ENCODE data around the gene HMG20A.

The HMG20A gene

GRCh38 chr15:77504306-77504705, 83.6 kb downstream of the HMG20A start:
- Histone ChIP-seq H3K4me1 (ENCODE audit: control insufficient read depth in 2 of 2, insufficient read depth in 2 of 2, low read length in 2 of 2) (peaks cover 22 to 27% of the 10 kb centered on the region in 2 donors), H3K27ac (ENCODE audit: low read depth in 2 of 2, low read length in 2 of 2) (no peak overlapping the region), H3K9ac (ENCODE audit: low read depth in 1 of 2, low read length in 2 of 2) (no peak overlapping the region)

GRCh38 chr15:77504871-77505270, 84.2 kb downstream of the HMG20A start:
- no peaks in the 10 kb centered on the region for H3K9me3 ChIP-seq (ENCODE audit: control insufficient read depth in 2 of 2, low read length in 2 of 2)
- no peaks in the 10 kb centered on the region for H3K36me3 ChIP-seq (ENCODE audit: control insufficient read depth in 2 of 2, insufficient read depth in 2 of 2, low read length in 2 of 2)
- peaks cover 22 to 27% of the 10 kb centered on the region in 2 donors for H3K4me1 ChIP-seq (ENCODE audit: control insufficient read depth in 2 of 2, insufficient read depth in 2 of 2, low read length in 2 of 2)
- no peak overlapping the region for H3K4me3 ChIP-seq (ENCODE audit: low read length in 2 of 2)
- H3K27ac ChIP-seq (ENCODE audit: low read depth in 2 of 2, low read length in 2 of 2) = no peak overlapping the region
- no peaks in the 10 kb centered on the region for H3K27me3 ChIP-seq (ENCODE audit: control insufficient read depth in 2 of 2, insufficient read depth in 2 of 2, low read length in 2 of 2)
- no peak overlapping the region for H3K9ac ChIP-seq (ENCODE audit: low read depth in 1 of 2, low read length in 2 of 2)

More at GRCh38 chr15:77504306-77504705, 83.6 kb downstream of the HMG20A start:
- Histone ChIP-seq H3K27me3 (ENCODE audit: control insufficient read depth in 2 of 2, insufficient read depth in 2 of 2, low read length in 2 of 2) (no peaks in the 10 kb centered on the region), H3K36me3 (ENCODE audit: control insufficient read depth in 2 of 2, insufficient read depth in 2 of 2, low read length in 2 of 2) (no peaks in the 10 kb centered on the region), H3K9me3 (ENCODE audit: control insufficient read depth in 2 of 2, low read length in 2 of 2) (no peaks in the 10 kb centered on the region), H3K4me3 (ENCODE audit: low read length in 2 of 2) (no peak overlapping the region)

DNA sequence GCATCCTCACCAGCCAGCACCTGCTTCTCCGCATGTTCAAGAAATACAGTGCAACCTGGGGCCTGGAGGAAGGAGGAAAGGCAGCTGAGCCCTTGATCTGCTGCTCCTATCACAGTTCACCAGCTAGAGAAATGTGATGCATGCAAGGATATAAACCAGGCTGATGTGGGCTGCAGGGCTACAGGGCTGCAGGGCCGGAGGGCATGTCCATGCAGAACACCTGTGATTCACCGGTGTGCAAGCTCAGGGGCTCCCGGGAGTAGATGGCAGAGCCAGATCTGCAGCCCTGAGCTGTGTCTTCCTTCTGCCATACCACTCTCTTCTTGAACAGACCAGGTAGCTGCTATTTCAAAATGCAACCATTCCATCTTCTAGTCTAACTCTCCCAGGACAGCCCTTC, 84.9 kb downstream of the HMG20A start:
- H3K27me3 ChIP-seq (ENCODE audit: control insufficient read depth in 2 of 2, insufficient read depth in 2 of 2, low read length in 2 of 2) = no peaks in the 10 kb centered on the region
- H3K27ac ChIP-seq (ENCODE audit: low read depth in 2 of 2, low read length in 2 of 2) = no peak overlapping the region
- no peak overlapping the region for H3K9ac ChIP-seq (ENCODE audit: low read depth in 1 of 2, low read length in 2 of 2)
- no peak overlapping the region for H3K4me3 ChIP-seq (ENCODE audit: low read length in 2 of 2)
- H3K36me3 ChIP-seq (ENCODE audit: control insufficient read depth in 2 of 2, insufficient read depth in 2 of 2, low read length in 2 of 2) = no peaks in the 10 kb centered on the region
- peaks cover 22 to 27% of the 10 kb centered on the region in 2 donors for H3K4me1 ChIP-seq (ENCODE audit: control insufficient read depth in 2 of 2, insufficient read depth in 2 of 2, low read length in 2 of 2)
- no peaks in the 10 kb centered on the region for H3K9me3 ChIP-seq (ENCODE audit: control insufficient read depth in 2 of 2, low read length in 2 of 2)

DNA sequence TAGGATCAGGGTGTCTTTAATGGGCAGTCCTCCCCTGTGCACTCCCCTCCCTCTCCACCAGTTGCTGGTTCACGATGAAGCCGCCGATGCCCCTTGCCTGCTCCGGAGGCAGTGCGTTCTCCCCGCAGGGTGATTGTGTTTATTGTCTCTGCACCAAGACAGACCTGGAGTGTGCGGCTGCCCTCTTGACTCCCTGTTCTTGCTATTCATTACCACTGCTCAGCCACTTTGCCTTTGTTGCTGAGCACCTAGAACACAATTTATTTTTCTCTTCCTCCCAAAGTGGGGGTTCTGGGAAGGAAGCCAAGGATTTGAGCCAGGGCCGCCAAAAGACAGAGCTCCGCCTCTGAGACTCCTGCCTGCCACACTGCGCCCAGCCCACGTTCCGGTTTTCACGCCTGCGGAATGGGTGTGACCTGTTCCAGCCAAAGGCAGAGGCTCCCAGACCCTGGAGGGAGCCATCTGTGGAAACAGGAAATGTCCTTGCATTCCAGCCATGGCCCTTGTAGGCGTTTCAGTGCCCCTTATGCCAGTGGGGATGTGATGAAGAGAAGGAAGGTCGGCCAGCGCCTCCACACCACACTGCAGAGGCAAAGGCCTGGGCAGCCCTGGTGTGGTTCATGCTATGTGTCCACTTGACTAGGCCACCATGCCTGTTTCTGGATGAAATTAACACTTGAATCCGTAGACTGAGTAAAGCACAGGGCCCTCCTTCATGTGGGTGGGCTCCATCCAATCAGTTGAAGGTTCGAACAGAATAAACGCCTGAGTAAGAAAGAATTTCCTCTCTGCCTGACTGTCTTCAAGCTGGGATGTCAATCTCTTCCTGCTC, 85.8 kb downstream of the HMG20A start:
- peak overlapping the region; percentile 69 to 71 for H3K27ac ChIP-seq (ENCODE audit: low read depth in 2 of 2, low read length in 2 of 2)
- no peak overlapping the region for H3K9ac ChIP-seq (ENCODE audit: low read depth in 1 of 2, low read length in 2 of 2)
- peak overlapping the region in 1 of 2 donors; percentile 14 for H3K4me3 ChIP-seq (ENCODE audit: low read length in 2 of 2)
- H3K27me3 ChIP-seq (ENCODE audit: control insufficient read depth in 2 of 2, insufficient read depth in 2 of 2, low read length in 2 of 2) = no peaks in the 10 kb centered on the region
- no peaks in the 10 kb centered on the region for H3K9me3 ChIP-seq (ENCODE audit: control insufficient read depth in 2 of 2, low read length in 2 of 2)
- no peaks in the 10 kb centered on the region for H3K36me3 ChIP-seq (ENCODE audit: control insufficient read depth in 2 of 2, insufficient read depth in 2 of 2, low read length in 2 of 2)
- peaks cover 22 to 27% of the 10 kb centered on the region in 2 donors for H3K4me1 ChIP-seq (ENCODE audit: control insufficient read depth in 2 of 2, insufficient read depth in 2 of 2, low read length in 2 of 2)

- H3K9ac ChIP-seq (ENCODE audit: low read depth in 1 of 2, low read length in 2 of 2) = peak overlapping the region in 1 of 2 donors; percentile 31
- no peaks in the 10 kb centered on the region for H3K9me3 ChIP-seq (ENCODE audit: control insufficient read depth in 2 of 2, low read length in 2 of 2)
- H3K27ac ChIP-seq (ENCODE audit: low read depth in 2 of 2, low read length in 2 of 2) = peak overlapping the region; percentile 69 to 71
- no peaks in the 10 kb centered on the region for H3K27me3 ChIP-seq (ENCODE audit: control insufficient read depth in 2 of 2, insufficient read depth in 2 of 2, low read length in 2 of 2)
- H3K4me3 ChIP-seq (ENCODE audit: low read length in 2 of 2) = peak overlapping the region; percentile 14 to 43
- H3K36me3 ChIP-seq (ENCODE audit: control insufficient read depth in 2 of 2, insufficient read depth in 2 of 2, low read length in 2 of 2) = no peaks in the 10 kb centered on the region
- peaks cover 22 to 27% of the 10 kb centered on the region in 2 donors for H3K4me1 ChIP-seq (ENCODE audit: control insufficient read depth in 2 of 2, insufficient read depth in 2 of 2, low read length in 2 of 2)
Measured at GRCh38 chr15:77507143-77507897, 86.6 kb downstream of the HMG20A start.

DNA sequence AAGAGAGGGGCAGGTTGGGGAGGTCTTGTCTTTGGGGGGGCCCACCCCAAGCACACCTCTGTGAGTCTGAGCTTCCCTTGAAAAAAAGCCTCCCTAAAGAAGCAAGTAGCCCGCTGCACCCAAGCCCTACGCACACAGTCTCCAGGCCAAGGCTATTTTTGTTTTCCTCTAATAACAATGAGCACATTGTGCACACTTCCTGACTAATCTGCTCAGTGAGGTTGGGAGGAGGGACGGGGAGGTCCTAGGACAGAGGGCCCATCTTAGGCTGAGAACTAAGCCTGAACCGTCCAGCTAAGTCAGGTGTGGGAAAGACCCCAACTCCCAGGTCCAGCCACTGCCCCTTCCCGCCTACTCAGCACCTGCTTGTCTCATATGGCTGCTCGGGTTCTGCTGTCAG, 87.2 kb downstream of the HMG20A start:
- Histone ChIP-seq H3K27me3 (ENCODE audit: control insufficient read depth in 2 of 2, insufficient read depth in 2 of 2, low read length in 2 of 2) (no peaks in the 10 kb centered on the region), H3K9me3 (ENCODE audit: control insufficient read depth in 2 of 2, low read length in 2 of 2) (no peaks in the 10 kb centered on the region), H3K4me1 (ENCODE audit: control insufficient read depth in 2 of 2, insufficient read depth in 2 of 2, low read length in 2 of 2) (peaks cover 22 to 27% of the 10 kb centered on the region in 2 donors), H3K9ac (ENCODE audit: low read depth in 1 of 2, low read length in 2 of 2) (peak overlapping the region in 1 of 2 donors; percentile 31), H3K4me3 (ENCODE audit: low read length in 2 of 2) (no peak overlapping the region), H3K27ac (ENCODE audit: low read depth in 2 of 2, low read length in 2 of 2) (peak overlapping the region; percentile 69 to 71), H3K36me3 (ENCODE audit: control insufficient read depth in 2 of 2, insufficient read depth in 2 of 2, low read length in 2 of 2) (no peaks in the 10 kb centered on the region)

GRCh38 chr15:77508541-77509243, 88.0 kb downstream of the HMG20A start:
- no peak overlapping the region for H3K9ac ChIP-seq (ENCODE audit: low read depth in 1 of 2, low read length in 2 of 2)
- peaks cover 22 to 27% of the 10 kb centered on the region in 2 donors for H3K4me1 ChIP-seq (ENCODE audit: control insufficient read depth in 2 of 2, insufficient read depth in 2 of 2, low read length in 2 of 2)
- H3K36me3 ChIP-seq (ENCODE audit: control insufficient read depth in 2 of 2, insufficient read depth in 2 of 2, low read length in 2 of 2) = no peaks in the 10 kb centered on the region
- no peaks in the 10 kb centered on the region for H3K9me3 ChIP-seq (ENCODE audit: control insufficient read depth in 2 of 2, low read length in 2 of 2)
- H3K27me3 ChIP-seq (ENCODE audit: control insufficient read depth in 2 of 2, insufficient read depth in 2 of 2, low read length in 2 of 2) = no peaks in the 10 kb centered on the region
- no peak overlapping the region for H3K4me3 ChIP-seq (ENCODE audit: low read length in 2 of 2)
- H3K27ac ChIP-seq (ENCODE audit: low read depth in 2 of 2, low read length in 2 of 2) = peak overlapping the region in 1 of 2 donors; percentile 20

- no peak overlapping the region for H3K4me3 ChIP-seq (ENCODE audit: low read length in 2 of 2)
- no peaks in the 10 kb centered on the region for H3K36me3 ChIP-seq (ENCODE audit: control insufficient read depth in 2 of 2, insufficient read depth in 2 of 2, low read length in 2 of 2)
- H3K27me3 ChIP-seq (ENCODE audit: control insufficient read depth in 2 of 2, insufficient read depth in 2 of 2, low read length in 2 of 2) = no peaks in the 10 kb centered on the region
- no peaks in the 10 kb centered on the region for H3K9me3 ChIP-seq (ENCODE audit: control insufficient read depth in 2 of 2, low read length in 2 of 2)
- peaks cover 22 to 27% of the 10 kb centered on the region in 2 donors for H3K4me1 ChIP-seq (ENCODE audit: control insufficient read depth in 2 of 2, insufficient read depth in 2 of 2, low read length in 2 of 2)
- H3K27ac ChIP-seq (ENCODE audit: low read depth in 2 of 2, low read length in 2 of 2) = no peak overlapping the region
- H3K9ac ChIP-seq (ENCODE audit: low read depth in 1 of 2, low read length in 2 of 2) = no peak overlapping the region
Measured at GRCh38 chr15:77510066-77511057, 89.7 kb downstream of the HMG20A start.

DNA sequence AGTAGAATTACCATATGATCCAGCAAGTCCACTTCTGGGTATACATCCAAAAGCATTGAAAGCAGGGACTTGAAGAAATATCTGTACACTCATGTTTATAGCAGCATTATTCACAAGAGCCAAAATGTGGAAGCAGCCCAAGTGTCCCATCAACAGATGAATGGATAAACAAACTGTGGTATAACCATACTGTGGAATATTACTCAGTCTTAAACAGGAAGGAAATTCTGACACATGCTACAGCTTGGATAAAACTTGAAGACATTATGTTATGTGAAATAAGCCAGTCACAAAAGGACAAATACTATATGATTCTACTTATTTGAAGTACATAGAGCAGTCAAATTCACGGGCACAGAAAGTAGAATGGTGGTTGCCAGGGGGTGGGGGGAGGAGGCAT, 91.2 kb downstream of the HMG20A start:
- H3K9ac ChIP-seq (ENCODE audit: low read depth in 1 of 2, low read length in 2 of 2) = no peak overlapping the region
- no peak overlapping the region for H3K27ac ChIP-seq (ENCODE audit: low read depth in 2 of 2, low read length in 2 of 2)
- peaks cover 0 to 2% of the 10 kb centered on the region in 2 donors for H3K36me3 ChIP-seq (ENCODE audit: control insufficient read depth in 2 of 2, insufficient read depth in 2 of 2, low read length in 2 of 2)
- no peaks in the 10 kb centered on the region for H3K9me3 ChIP-seq (ENCODE audit: control insufficient read depth in 2 of 2, low read length in 2 of 2)
- H3K4me1 ChIP-seq (ENCODE audit: control insufficient read depth in 2 of 2, insufficient read depth in 2 of 2, low read length in 2 of 2) = peaks cover 13 to 20% of the 10 kb centered on the region in 2 donors
- H3K27me3 ChIP-seq (ENCODE audit: control insufficient read depth in 2 of 2, insufficient read depth in 2 of 2, low read length in 2 of 2) = no peaks in the 10 kb centered on the region
- no peak overlapping the region for H3K4me3 ChIP-seq (ENCODE audit: low read length in 2 of 2)

Measured in mucosa of rectum (tissue), 2 donors.